Inferior parietal cortex (tissue), 1 donor: Measurements from ENCODE around the gene NLRP3.
"Not testable (repeated sequence)": the region's sequence is repeated elsewhere in the genome, so short reads cannot be mapped to it uniquely, and the experiment has no call there.

Source experiments
- DNase-seq: peaks from one replicate; pipeline ENCODE4 v3.0.0-alpha.2; 2016; ENCODE audit errors: extremely low spot score

Gene NLRP3

DNA sequence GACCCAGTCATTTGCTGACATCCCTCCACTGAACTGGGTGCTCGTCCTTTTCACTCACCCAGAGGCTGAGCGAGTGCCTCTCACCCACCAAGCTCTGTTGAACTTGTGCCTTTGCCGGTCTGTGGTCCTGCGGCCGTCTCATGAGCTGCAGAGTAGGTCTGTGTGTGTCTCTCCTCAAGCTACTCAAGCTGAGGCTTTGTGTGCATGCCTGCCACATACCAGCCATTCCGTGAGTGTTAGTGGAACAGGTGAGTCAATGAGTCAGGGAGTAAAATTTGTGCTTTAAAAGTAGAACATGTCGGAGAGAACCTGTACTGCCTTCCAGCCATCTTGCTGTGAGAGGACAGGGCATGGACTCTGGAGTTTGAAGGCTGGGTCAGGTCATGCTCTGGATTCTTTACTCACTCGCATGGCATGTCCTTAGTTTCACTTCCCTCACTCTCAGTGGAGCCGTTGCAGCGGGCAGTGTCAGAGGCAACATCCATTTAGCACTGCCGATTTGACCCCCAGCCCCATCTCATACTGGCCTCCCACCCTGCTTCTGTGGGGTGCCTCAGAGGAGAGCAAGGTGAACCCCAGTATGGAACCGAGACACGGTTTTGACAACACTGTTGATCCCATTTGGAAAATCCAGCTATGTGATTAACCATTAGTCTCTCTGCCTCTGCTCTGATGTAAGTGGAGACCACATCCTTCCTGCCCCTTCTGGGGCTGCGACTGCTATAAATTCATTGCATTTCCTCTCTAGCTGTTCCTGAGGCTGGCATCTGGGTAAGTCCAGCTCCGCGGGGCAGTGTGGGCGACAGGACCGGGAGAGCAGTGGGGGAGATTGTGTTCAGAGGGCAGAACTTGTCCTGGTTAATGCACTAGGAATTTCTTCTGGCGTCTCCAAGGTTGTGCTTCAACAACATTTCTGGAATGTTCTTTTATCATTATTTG lies at the start of gene NLRP3:
Gene NLRP3, plus strand, starts transcription at position 751 of the 939 bp plus-strand sequence. CDS start 2,628 bp downstream, outside the sequence.
- DNase-seq, result no peak

DNA sequence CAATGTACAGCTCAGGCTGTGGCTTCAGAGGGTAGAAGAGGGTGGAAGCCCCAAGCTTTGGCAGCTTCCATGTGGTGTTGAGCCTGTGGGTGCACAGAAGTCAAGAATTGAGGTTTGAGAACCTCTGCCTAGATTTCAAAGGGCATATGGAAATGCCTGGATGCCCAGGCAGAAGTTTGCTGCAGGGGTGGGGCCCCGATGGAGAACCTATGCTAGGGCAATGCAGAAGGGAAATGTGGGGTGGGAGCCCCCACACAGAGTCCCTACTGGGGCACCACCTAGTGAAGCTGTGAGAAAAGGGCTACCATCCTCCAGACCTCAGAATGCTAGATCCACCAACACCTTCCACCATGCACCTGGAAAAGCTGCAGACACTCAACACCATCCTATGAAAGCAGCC lies 49.6 kb upstream of the NLRP3 start:
- not testable (repeated sequence) for DNase-seq

DNA sequence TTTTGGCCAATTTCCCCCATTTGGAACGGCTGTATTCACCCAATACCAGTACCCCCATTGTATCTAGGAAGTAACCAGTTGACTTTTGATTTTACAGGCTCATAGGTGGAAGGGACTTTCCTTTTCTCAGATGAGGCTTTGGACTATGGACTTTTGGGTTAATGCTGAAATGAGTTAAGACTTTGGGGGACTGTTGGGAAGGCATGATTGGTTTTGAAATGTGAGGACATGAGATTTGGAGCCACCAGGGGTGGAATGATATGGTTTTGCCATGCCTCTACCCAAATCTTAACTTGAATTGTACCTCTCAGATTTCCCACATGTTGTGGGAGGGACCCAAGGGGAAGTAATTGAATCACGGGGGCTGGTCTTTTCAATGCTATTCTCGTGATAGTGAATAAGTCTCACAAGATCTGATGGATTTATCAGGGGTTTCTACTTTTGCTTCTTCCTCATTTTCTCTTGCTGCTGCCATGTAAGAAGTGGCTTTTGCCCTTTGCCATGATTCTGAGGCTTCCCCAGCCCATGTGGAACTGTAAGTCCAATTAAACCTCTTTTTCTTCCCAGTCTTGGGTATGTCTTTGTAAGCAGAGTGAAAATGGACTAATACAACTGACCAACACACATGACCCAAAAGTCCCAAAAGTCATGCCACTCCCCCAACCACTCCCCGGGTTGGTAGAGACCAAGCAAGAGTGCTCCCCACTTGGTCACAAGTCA lies 48.9 kb upstream of the NLRP3 start:
- no peak for DNase-seq

DNA sequence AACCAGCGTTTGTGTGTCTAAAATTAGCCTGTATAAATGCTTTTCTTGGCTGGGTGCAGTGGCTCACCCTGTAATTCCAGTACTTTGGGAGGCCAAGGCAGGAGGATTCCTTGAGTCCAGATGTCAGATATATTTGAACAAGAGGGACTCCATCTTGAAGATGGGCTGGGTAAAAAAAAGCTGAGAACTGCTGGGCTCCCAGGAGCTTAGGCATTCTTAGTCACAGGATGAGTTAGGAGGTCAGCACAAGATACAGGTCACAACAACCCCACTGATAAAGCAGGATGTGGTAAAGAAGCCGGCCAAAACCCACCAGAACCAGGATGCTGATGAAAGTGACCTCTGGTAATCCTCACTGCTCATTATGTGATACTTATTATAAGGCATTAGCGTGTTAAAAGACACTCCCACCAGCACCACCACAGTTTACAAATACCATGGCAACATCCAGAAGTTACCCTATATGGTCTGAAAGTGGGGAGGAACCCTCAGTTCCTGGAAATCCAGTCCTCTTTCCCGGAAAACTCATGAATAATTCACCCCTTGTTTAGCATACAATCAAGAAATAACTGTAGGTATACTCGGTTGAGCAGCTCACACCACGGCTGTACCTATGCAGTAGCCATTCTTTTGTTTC lies 48.1 kb upstream of the NLRP3 start:
- DNase-seq, result no peak

DNA sequence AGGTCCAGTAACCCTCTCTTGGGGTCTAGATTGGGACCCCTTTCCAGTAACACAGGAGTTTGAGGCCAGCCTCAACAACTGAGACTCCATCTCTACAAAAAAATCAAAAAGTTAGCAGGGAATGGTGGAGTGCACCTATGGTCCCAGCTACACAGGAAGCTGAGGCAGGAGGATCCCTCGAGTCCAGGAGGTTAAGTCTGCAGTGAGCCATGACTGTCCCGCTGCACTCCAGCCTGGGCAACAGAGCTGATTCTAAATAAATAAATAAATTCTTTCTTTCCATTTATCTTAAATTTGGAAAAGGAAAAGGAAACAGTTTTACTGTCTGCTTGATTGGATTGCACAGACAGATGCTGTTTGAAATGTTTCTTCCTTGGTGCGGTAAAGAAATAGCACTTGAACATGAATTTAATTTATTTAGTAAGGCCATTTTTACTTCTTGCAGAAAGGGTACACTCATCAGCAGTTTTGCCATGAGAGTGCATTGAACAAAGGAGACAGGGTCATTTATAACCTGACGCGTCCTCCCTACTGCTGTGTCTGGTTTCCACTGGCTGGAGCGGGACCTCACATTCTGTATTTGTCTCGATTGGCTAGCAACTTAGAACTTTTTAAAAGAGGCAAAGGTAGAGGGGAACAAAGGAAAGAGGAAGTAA lies 47.4 kb upstream of the NLRP3 start:
- no peak for DNase-seq

DNA sequence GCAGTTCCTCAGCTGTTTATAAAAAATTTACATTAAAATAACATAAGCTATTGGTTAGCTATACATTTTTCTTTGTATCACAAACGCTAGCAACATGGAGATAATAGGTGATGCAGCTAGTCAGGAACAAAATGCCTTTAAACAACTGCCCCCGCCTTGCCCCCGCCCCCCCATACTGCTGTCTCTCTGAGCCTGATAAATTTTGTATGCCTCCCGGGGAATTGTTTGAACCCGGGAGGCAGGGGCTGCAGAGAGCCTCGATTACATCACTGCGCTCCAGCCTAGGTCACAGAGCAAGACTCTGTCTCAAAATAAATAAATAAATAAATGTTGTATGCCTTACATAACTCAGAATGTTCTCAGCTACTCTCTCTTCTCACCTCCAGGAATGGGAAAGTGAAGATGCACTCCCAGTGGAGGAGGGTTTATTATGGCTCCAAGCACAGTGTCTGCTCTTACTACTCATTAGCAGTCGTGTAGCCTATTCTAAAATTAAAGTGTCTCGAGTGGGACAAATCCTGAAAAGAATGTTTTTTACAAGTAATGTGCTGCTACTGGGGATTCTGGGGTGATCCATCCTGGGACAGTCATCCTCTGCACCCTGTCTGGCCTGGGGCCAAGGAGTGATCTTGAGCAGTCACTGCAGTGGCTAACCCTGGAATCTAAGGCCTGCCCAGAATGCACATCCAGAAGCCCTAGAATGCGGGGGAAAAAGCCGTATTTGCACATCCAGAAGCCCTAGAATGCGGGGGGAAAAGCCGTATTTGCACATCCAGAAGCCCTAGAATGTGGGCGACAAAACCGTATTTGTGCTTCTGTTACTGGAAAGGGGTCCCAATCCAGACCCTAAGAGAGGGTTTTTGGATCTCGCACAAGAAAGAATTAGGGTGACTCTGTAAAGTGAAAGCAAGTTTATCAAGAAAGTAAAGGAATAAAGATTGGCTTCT lies 44.9 kb upstream of the NLRP3 start:
- DNase-seq, result no peak

DNA sequence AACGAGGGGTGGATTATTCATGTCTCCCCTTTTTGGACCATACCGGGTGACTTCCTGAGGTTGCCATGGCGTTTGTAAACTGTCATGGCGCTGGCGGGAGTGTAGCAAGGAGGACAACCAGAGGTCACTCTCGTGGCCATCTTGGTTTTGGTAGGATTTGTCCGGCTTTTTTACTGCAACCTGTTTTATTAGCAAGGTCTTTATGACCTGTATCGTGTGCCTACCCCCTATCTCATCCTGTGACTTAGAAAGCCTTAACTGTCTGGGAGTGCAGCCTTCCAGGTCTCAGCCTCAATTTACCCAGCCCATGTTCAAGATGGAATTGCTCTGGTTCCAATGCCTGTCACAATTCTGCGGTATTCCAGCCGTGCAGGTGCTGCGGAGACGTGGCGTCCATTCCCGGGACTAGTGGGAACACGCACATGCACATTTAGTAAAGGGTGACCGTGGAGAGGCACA lies 44.1 kb upstream of the NLRP3 start:
- no peak for DNase-seq

DNA sequence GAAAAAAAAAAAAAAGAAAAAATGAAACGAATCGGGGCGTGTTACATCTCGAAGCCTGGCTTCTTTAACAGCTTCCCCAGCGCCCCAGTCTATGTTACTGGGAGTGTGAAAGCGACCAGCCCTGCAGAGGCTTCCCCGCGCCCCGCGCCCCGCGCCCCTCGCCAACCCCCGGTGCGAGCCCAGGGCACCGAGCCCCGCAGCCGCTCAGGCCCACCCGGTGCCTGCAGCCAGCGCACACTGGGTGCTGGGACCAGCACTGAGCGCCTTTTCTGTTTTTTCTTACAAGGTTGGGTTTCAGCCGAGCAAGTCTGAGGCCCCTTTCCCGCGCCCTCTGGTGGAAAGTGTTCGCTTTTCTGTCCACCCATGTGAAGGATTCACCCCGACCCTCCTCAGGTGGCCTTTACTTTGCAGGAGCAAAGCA lies 42.2 kb upstream of the NLRP3 start:
- DNase-seq, result no peak

DNA sequence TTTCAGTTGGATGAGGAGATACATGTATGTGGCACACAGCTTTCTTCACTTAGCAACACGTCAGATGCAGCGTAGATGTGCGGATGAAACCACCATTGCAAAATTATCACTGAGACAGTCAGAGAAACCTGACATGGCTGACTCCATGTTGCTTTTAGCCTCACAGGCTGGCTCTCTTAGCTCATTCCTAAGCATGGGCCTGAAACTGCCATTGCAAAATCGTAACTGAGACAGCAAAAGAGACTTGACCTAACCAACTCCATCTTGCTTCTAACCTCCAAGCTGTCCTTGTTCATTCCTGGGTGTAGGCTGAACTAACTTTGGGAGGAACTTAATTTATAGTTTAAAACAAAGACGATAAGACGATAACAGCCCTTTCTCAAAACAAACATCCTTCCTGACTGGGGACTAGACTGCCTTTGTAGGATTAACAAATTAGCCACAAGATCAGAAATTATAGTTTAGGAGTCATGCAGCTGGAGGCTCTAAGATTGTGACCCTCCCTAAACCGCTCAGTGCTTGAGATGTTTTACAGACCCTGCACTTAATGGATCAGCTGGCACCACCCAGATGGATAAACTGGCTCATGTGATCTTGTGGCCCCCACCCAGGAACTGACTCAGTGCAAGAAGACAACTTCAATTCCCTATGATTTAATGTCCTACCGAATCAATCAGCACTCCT lies 41.2 kb upstream of the NLRP3 start:
- not testable (repeated sequence) for DNase-seq

DNA sequence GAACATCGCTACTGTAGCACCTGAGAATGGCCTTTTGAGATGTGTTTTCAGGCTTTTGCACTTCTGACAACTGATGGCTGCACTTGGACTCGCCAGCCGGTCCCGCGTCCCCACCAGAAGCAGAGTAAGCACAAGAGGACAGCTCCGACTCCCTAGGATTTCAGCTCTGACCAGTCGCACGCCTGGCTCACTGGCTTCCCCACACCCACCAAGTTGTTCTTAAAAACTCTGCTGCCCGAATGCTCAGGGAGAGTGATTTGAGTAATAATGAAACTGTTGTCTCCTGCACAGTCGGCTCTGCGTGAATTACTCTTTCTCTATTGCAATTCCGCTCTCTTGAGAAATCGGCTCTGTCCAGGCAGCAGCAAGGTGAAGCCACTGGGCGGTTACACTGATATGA lies 40.2 kb upstream of the NLRP3 start:
- DNase-seq, result no peak

DNA sequence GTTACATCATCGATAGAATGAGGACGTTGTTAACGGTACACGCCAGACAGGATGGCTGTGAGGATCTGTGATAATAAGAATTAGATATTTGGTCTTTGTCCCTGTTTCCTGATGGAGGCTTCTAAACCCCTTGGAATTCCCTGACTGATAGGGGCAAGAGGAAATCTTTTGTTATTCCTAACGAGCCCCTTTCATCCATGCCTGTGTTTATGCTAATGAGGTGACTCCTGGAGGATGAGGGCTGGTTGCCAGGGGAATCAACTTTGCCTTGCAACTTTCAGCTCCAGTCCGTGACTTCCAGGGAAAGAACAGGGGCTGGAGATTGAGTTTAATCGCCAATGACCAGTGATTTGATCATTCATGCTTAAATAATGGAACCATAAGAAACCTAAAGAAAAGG lies 39.3 kb upstream of the NLRP3 start:
- no peak for DNase-seq

DNA sequence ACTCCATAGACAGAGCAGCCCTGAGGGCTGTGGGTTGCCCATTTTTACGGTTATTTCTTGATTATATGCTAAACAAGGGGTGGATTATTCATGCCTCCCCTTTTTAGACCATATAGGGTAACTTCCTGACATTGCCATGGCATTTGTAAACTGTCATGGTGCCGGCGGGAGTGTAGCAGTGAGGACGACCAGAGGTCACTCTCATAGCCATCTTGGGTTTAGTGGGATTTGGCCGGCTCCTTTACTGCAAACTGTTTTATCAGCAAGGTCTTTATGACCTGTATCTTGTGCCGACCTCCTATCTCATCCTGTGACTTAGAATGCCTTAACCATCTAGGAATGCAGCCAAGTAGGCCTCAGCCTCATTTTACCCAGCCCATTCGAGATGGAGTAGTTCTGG lies 38.3 kb upstream of the NLRP3 start:
- DNase-seq, result not testable (repeated sequence)

DNA sequence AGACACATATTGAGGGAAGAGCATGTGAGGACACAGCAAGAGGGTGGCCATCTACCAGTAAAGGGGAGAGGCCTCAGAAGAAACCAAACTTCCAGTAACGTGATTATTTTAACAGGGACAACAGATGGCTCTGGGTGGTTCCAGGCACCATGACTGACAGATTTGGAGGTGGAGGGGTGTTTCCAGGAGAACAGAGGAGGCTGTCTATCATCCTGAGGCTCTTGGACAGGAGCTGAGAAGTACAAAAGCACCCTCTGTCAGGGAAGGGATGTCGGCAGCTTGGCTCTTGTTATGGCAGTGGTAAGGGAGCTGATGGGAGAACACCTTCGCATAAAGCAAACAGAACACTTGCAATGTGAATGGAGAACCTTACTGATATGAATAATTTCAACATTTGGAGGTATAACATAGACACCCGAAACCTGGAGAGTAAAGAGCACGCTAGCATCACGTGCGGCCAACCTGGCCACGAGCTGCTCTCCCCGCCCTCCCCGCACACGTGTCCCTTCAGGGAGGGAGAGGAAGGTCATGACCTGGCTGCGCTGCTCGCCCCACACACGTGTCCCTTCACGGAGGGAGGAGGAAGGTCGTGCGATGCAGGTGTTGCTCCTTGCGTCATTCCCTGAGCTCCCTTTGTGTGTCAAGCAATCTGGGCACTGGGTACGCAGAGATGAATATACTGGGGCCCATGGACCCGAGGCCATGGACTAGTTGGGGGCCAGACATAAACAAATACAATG lies 37.5 kb upstream of the NLRP3 start:
- no peak for DNase-seq

DNA sequence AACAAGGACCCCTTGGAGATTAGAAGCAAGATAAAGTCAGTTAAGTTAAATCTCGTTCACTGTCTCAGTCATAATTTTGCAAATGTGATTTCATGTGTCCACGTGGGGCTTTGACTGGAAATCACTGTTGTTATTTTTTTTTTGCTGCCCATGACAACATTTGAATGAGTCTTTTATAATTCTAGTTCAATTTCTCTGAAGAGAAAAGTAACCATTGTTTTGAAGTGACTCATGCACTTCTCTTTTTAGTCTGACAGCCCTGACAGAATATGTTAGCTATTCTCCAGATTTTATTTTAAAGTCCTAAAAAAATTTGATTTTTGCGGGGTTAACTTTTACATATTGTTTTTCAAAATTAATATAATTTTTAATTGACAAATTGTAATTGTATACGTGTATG lies 30.7 kb upstream of the NLRP3 start:
- no peak for DNase-seq

DNA sequence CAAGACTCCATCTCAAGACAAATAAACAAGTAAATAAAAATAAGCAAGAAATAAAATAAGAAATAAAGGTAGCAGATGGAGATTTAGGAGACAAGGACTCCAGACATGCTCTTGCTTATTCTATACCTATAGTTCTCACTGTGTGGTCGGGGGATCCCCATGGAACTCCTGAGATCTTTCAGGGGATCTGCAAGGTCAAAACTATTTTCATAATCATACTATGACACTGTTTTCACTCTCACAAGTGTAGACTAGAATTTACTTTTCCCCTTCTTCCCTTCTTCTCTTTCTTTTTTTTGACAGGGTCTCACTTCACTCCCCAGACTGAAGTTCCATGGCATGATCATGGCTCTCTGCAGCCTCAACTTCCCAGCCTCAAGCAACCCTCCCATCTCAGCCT lies 29.8 kb upstream of the NLRP3 start:
- no peak for DNase-seq

DNA sequence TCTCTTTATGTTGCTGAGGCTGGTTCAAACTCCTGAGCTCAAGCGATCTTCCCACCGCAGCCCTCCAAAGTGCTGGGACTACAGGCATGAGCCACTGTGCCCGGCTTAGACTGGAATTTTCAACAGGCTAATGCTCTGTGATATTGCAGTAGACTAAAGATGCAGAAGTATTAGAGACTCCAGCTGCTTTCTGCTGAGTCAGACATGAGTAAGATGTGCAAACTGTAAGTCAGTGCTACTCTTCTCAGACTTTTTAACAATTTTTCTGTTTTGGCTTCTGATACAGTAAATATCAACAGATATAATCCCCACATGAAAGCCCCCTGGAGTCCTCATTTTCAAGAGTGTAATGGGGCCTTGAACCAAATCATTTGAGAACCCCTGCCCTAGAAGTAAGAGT lies 29.3 kb upstream of the NLRP3 start:
- no peak for DNase-seq

DNA sequence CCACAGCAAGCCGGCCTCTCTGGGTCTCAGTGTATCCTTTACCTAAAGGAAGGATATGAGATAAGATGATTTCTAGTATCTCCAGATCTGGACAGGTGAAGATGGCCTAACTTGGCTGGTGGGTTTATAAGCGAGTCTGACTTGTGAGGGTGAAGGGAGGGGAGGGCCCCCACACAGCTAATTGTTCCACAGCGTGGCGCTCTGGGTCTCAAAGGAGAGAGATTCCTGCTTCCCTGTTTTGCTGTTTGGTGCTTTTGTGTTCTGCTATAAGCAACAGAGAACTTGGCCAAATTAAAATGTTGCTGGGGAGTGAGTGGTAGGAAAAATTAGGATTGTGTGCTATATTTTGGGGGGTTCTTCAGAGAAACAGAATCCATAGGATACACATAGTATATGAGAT lies 28.9 kb upstream of the NLRP3 start:
- DNase-seq, result no peak

DNA sequence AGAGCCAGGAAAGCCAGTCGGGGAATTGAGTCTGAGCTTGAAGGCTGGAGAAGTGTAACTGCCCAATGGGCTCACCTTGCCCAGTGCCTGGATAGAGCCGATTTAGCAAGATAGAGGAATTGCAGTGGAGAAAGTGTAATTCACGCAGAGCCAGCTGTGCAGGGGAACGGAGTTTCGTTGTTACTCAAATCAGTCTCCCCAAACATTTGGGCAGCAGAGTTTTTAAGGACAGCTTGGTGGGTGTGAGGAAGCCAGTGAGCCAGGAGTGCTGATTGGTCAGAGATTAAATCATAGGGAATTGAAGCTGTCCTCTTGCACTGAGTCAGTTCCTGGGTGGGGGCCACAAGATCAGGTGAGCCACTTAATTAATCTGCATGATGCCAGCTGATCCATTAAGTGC lies 28.4 kb upstream of the NLRP3 start:
- DNase-seq, result no peak

DNA sequence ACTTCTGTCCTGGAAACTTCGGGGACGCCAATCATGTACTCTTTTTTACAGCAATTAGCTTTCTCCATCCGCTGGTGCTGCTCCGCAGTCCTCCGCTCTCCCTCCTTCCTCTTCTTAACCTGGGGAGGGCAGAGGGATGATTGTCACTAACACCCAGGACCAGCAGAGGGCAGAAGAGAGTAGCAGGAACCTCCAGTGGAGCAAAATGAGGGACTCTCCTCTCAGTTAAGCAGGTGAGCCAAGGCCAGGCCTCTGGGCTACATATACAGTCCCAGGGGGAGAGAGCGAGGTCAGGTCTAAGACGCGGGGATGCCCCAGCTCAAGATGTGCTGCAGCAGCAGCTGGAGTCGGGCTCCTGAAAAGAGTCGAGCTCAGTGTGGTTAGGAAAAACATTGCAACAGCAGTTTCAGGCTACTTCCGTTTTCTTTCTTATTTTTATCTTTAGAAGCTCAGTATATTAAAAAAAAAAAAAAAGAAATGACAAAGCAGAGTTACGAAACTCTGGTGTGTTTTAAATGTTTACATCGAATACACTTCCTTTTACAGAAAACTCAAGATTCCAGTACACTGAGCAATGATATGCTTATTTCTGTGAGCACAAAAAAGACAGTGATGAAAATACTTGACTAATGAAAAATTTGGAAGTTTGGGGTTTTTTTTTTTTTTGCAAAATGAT lies 25.7 kb upstream of the NLRP3 start:
- DNase-seq, result peak; percentile 94
